ENCODE results near the gene SPNS1.
"Not testable (repeated sequence)": the region's sequence is repeated elsewhere in the genome, so short reads cannot be mapped to it uniquely, and the experiment has no call there.

SPNS1 gene

GRCh38 chr16:28958216-28958615 is 16.4 kb upstream of the SPNS1 start:
- peak in 1 of 4 experiments; percentile 29 for DNase-seq

- peak in 1 of 4 experiments; percentile 28 for DNase-seq
Measured at GRCh38 chr16:28958836-28959235, 15.7 kb upstream of the SPNS1 start.

GRCh38 chr16:28964072-28964471 is 10.5 kb upstream of the SPNS1 start:
- no peak for DNase-seq

GRCh38 chr16:28964496-28964895 is 10.1 kb upstream of the SPNS1 start:
- DNase-seq = no peak

DNA sequence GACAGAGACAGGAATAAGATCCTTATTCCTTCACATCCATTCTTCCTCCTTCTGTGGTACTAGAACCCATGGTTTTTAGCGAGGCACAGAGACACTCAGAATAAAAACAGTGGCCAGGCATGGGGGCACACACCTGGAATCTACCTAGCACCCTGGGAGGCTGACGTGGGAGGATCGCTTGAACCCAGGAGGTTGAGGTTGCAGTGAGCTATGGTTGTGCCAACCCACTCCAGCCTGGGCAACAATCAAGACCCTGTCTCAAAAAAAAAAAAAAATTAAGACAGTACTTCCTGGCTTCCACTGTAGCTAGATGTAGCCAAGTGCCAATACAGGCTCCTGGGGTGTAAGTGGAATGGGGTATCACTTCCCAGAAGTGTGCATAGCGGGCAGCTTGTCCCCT is 7.4 kb upstream of the SPNS1 start:
- no peak for DNase-seq

DNA sequence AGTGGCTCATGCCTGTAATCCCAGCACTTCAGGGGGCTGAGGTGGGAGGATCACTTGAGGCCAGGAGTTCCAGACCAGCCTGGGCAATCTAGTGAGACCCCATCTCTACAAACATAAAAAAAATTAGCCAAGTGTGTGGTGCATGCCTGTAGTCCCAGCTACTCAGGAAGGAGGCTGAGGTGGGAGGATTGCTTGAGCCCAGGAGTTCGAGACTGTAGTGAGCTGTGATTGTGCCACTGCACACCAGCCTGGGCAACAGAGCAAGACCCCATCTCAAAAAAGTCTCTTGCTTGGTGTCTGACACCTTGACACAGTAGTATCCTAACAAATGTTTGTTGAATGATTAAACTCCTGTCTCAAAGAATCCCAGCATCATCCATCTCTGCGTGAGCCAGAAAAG is 4.9 kb upstream of the SPNS1 start:
- DNase-seq = not testable (repeated sequence)

GRCh38 chr16:28974007-28974436 is 556 bp upstream of the SPNS1 start:
- peak; percentile 53 to 79 (median 67) for DNase-seq

GRCh38 chr16:28975158-28975599 is 601 bp downstream of the SPNS1 start:
- DNase-seq = peak; percentile 12 to 39 (median 24)

- DNase-seq = peak in 3 of 4 experiments; percentile 31 to 53 (median 49)
Measured at GRCh38 chr16:28977703-28978662, 3.4 kb downstream of the SPNS1 start.

GRCh38 chr16:28980330-28980729 is 5.8 kb downstream of the SPNS1 start:
- not testable (repeated sequence) for DNase-seq

DNA sequence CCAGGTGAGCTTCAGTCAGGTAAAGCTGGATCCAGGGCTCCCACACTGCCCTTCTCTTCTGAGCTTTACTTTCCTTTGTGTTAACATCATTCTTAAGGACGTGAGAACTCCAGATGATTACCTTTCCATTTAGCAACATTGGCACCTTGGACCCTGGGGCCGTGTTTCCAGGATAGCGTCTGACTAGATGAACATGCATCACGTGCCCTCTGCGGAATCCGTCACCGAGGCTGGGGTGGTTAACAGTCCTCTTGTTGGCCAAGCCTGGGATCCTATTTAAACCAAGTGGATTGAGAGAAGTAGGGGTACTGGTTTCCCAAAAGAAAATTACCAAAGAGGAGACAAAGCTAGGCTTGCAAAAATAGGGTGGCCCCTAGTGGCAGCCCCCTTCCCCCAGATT is 6.4 kb downstream of the SPNS1 start:
- no peak for DNase-seq

DNA sequence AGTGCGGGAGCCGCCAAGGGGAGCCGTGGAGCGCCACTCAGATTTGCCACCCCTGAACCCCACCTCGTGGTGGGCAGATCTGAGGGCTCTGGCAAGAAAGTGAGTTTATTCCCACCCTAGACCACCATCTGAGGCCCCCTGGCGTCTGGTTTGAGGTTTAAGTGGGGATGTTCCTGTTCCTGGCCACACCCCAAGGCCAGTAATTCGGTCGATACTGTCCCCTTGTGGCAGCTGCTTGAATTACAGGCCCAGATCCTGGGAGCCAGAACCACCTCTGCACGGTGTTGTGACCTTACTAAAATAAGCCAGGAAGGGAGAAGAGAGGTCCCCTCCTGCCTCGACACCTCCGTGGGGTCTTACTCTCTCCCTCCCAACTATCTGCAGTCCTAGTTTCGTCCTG is 6.9 kb downstream of the SPNS1 start:
- DNase-seq = peak; percentile 65 to 80 (median 71)

- DNase-seq = no peak
Measured at GRCh38 chr16:28982418-28982817, 7.8 kb downstream of the SPNS1 start.

DNA sequence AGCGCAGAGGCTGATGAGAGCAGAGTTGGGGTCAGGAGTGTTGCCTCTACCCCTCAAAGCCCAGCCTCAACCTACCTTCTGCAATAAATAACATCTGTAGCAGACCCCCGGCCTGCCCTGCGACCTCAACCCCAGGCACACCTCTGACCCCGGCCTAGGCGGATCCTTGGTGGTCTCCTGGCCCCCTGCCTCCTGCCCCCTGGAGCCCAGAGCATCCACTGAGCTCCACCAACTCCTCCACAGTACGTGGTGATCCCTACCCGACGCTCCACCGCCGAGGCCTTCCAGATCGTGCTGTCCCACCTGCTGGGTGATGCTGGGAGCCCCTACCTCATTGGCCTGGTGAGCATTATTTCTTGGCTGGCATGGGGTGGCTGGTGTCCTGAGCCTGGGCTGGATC is 8.4 kb downstream of the SPNS1 start:
- DNase-seq = no peak

DNA sequence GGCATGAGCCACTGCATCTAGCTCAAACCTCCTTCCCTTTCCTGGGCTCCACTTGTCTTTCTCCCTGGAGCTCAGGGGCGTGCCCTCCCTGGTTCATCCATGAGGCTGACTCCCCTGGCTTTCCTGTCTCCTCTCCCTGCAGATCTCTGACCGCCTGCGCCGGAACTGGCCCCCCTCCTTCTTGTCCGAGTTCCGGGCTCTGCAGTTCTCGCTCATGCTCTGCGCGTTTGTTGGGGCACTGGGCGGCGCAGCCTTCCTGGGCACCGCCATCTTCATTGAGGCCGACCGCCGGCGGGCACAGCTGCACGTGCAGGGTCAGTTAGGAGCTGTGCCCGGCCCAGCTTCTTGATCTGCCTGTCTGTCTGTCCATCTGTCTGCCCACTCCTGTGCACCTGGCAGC is 9.1 kb downstream of the SPNS1 start:
- DNase-seq = no peak

GRCh38 chr16:28984091-28984490 is 9.5 kb downstream of the SPNS1 start:
- no peak for DNase-seq

GRCh38 chr16:28984619-28985135 is 10.1 kb downstream of the SPNS1 start, which contains the start of gene LAT:
TSS of gene LAT (plus strand) at chr16:28985052. CDS start at chr16:28985418, 366 bp downstream.
- DNase-seq = peak; percentile 85 to 93 (median 90)

- DNase-seq = peak in 1 of 4 experiments; percentile 23
Measured at GRCh38 chr16:28985211-28986041, 10.8 kb downstream of the SPNS1 start.

DNA sequence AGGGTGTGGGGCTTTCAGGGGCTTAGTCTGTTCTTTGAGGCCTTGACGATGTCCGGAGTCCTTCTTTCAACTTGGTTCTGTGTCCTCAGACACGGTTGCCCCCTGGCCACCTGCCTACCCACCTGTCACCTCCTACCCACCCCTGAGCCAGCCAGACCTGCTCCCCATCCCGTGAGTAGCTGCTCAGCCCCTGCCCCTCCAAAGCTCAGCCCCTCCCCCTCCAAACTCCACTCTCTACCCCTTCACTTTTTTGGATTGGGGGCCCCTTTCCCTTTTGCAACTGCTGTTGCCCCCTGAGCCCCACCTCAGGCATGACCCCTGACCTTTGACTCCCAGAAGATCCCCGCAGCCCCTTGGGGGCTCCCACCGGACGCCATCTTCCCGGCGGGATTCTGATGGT is 11.5 kb downstream of the SPNS1 start:
- no peak for DNase-seq

GRCh38 chr16:28986492-28986891 is 11.9 kb downstream of the SPNS1 start:
- no peak for DNase-seq

- no peak for DNase-seq
Measured at GRCh38 chr16:28987170-28987853, 12.7 kb downstream of the SPNS1 start.

DNA sequence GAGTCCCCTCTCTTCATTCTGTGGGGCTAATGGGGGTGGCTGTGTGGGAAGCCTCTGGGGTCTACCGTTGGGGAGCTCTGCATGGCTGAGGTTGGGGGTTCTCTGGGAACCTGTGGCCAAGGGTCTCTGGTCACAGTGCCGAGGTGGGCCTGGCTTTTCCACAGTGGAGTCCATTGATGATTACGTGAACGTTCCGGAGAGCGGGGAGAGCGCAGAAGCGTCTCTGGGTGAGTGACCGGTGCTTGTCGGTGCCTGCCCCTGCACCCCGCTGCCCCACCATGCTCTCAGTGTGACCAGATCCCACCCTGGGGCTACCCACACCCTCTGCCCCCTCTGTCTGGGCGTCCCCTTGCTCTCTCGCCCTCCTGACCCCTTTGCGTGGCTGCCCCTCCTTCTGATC is 14.8 kb downstream of the SPNS1 start:
- no peak for DNase-seq

Measured in suppressor macrophage (primary cell).